IMR-90 (cell line): Measurements from ENCODE around the gene ZNF688. TPM values are rescaled to one million over a fixed set of nuclear protein-coding genes. Genes with fewer than 3 reads are reported as not detected.

Experiments used
- ATAC-seq: fragments of 200-7000 bp; cut with Tn5 transposase; 2 replicates; pipeline ENCODE4 v1.9.1; 2020; ENCODE audit warnings: low read depth, mild to moderate bottlenecking, moderate library complexity
- BruUV-seq: library from RNA; stranded (reverse); fragments of 400-500 nt; replicated peaks from 2 replicates; lab custom pipeline; 2021; lab: Mats Ljungman, UMichigan
- CTCF ChIA-PET: fragments of 300-600 bp; formaldehyde crosslinking; extraction: SDS; loops from one replicate; lab custom pipeline; 2021; ENCODE audit warnings: antibody characterized with exemption; lab: Yijun Ruan, JAX
- POLR2A ChIA-PET: fragments of 300-600 bp; sonication (Branson Sonifier 250); formaldehyde crosslinking; loops from one replicate; lab custom pipeline; 2022; ENCODE audit warnings: antibody characterized with exemption; ENCODE audit not compliant: unreplicated experiment; lab: Charles Lee
- DNase-seq: peaks from one replicate; pipeline ENCODE4 v3.0.0; 2013
- H2AFZ ChIP-seq: replicated peaks from 2 replicates; pipeline ENCODE3; 2013; ENCODE audit warnings: low read length, mild to moderate bottlenecking; ENCODE audit not compliant: poor library complexity
- H2AK5ac ChIP-seq: 2 replicates; pipeline ENCODE4 v1.6.1; 2013; ENCODE audit warnings: low read depth, low read length, inconsistent platforms
- H2AK9ac ChIP-seq: replicated peaks from 2 replicates; pipeline ENCODE3; 2013; ENCODE audit warnings: mild to moderate bottlenecking, low read depth, low read length, moderate library complexity; ENCODE audit not compliant: poor library complexity
- H2BK120ac ChIP-seq: 2 replicates; pipeline ENCODE4 v1.6.1; 2013; ENCODE audit warnings: low read depth, low read length, inconsistent platforms
- H2BK15ac ChIP-seq: 3 replicates; pipeline ENCODE4 v1.6.1; 2013; ENCODE audit warnings: low read depth, low read length, inconsistent platforms
- H2BK20ac ChIP-seq: 2 replicates; pipeline ENCODE4 v1.6.1; 2013; ENCODE audit warnings: low read depth, mild to moderate bottlenecking, inconsistent platforms, low read length, moderate library complexity
- H2BK5ac ChIP-seq: 2 replicates; pipeline ENCODE4 v1.6.1; 2013; ENCODE audit warnings: mild to moderate bottlenecking, low read depth, low read length, inconsistent platforms; ENCODE audit not compliant: poor library complexity, severe bottlenecking
- H3K14ac ChIP-seq: replicated peaks from 2 replicates; pipeline ENCODE4 v1.6.1; 2013; ENCODE audit warnings: low read depth, low read length, inconsistent platforms
- H3K18ac ChIP-seq: 2 replicates; pipeline ENCODE4 v1.6.1; 2013; ENCODE audit warnings: low read depth, low read length, control low read depth
- H3K23ac ChIP-seq: 2 replicates; pipeline ENCODE4 v1.6.1; 2013; ENCODE audit warnings: low read depth, low read length, inconsistent platforms
- H3K27ac ChIP-seq: 2 replicates; pipeline ENCODE4 v1.5.1; 2013; ENCODE audit warnings: mild to moderate bottlenecking, control low read depth, low read length; ENCODE audit not compliant: insufficient read depth
- H3K27me3 ChIP-seq: 2 replicates; pipeline ENCODE4 v1.6.1; 2013; ENCODE audit warnings: low read length; ENCODE audit not compliant: control insufficient read depth, insufficient read depth
- H3K36me3 ChIP-seq: 2 replicates; pipeline ENCODE4 v1.6.1; 2013; ENCODE audit warnings: low read length, mixed read lengths; ENCODE audit not compliant: control insufficient read depth, insufficient read depth
- H3K4ac ChIP-seq: 2 replicates; pipeline ENCODE4 v1.6.1; 2013; ENCODE audit warnings: low read depth, low read length, inconsistent platforms
- H3K4me1 ChIP-seq: 2 replicates; pipeline ENCODE4 v1.6.1; 2013; ENCODE audit warnings: low read length, mixed read lengths; ENCODE audit not compliant: control insufficient read depth, insufficient read depth
- H3K4me2 ChIP-seq: 2 replicates; pipeline ENCODE4 v1.6.1; 2013; ENCODE audit warnings: low read depth, mild to moderate bottlenecking, control low read depth, low read length, moderate library complexity
- H3K4me3 ChIP-seq: 2 replicates; pipeline ENCODE4 v1.5.1; 2013; ENCODE audit warnings: low read depth, mild to moderate bottlenecking, control low read depth, low read length, moderate library complexity; ENCODE audit not compliant: insufficient read depth
- H3K56ac ChIP-seq: 2 replicates; pipeline ENCODE4 v1.6.1; 2013; ENCODE audit warnings: low read length, inconsistent platforms; ENCODE audit not compliant: insufficient read depth; ENCODE audit errors: extremely low read depth
- H3K79me1 ChIP-seq, 2 experiments: 2 replicates each; pipeline ENCODE4 v1.6.1; 2013; ENCODE audit warnings: low read length in 2 of 2, inconsistent platforms in 1 of 2, low read depth in 1 of 2
- H3K9ac ChIP-seq: 2 replicates; pipeline ENCODE4 v1.6.1; 2013; ENCODE audit warnings: low read depth, low read length, control low read depth
- H3K9me1 ChIP-seq: 2 replicates; pipeline ENCODE4 v1.6.1; 2013; ENCODE audit warnings: low read length, inconsistent platforms; ENCODE audit not compliant: insufficient read depth
- H3K9me3 ChIP-seq: 2 replicates; pipeline ENCODE4 v1.6.1; 2013; ENCODE audit warnings: low read length; ENCODE audit not compliant: control insufficient read depth, insufficient read depth
- H4K20me1 ChIP-seq: 2 replicates; pipeline ENCODE4 v1.6.1; 2013; ENCODE audit warnings: low read length, inconsistent platforms; ENCODE audit not compliant: insufficient read depth
- H4K5ac ChIP-seq: 2 replicates; pipeline ENCODE4 v1.6.1; 2013; ENCODE audit warnings: mild to moderate bottlenecking, low read depth, low read length, control low read depth
- H4K8ac ChIP-seq, 2 experiments: 2 replicates each; pipeline ENCODE4 v1.6.1; 2013; ENCODE audit warnings: low read depth in 2 of 2, low read length in 2 of 2, control low read depth in 1 of 2, inconsistent platforms in 1 of 2
- H4K91ac ChIP-seq: 2 replicates; pipeline ENCODE4 v1.6.1; 2013; ENCODE audit warnings: low read depth, low read length, inconsistent platforms; ENCODE audit not compliant: insufficient read depth
- BHLHE40 ChIP-seq: fragments of 150-350 bp; IDR thresholded peaks from 2 replicates; pipeline ENCODE4 v1.6.1; 2016; ENCODE audit warnings: mild to moderate bottlenecking, low read depth, low read length
- CEBPB ChIP-seq: IDR thresholded peaks from 2 replicates; pipeline ENCODE4 v1.6.1; 2012; ENCODE audit warnings: low read depth, low read length, improper control_type of control experiment
- CHD1 ChIP-seq: IDR thresholded peaks from 2 replicates; pipeline ENCODE4 v1.6.1; 2012; ENCODE audit warnings: low read depth, low read length, improper control_type of control experiment
- CTCF ChIP-seq: conservative IDR thresholded peaks from 2 replicates; pipeline ENCODE4 v1.5.1; 2012; ENCODE audit warnings: mild to moderate bottlenecking, low read depth, low read length, improper control_type of control experiment
- ELK1 ChIP-seq: fragments of 150-350 bp; IDR thresholded peaks from 2 replicates; pipeline ENCODE4 v1.6.1; 2016; ENCODE audit warnings: low read depth, mild to moderate bottlenecking, low read length, moderate library complexity, borderline replicate concordance
- FOS ChIP-seq: fragments of 150-350 bp; IDR thresholded peaks from 2 replicates; pipeline ENCODE4 v1.6.1; 2016; ENCODE audit warnings: low read depth, low read length
- MAFK ChIP-seq: IDR thresholded peaks from 2 replicates; pipeline ENCODE4 v1.6.1; 2012; ENCODE audit warnings: low read depth, low read length, improper control_type of control experiment
- MAZ ChIP-seq: IDR thresholded peaks from 2 replicates; pipeline ENCODE4 v1.6.1; 2012; ENCODE audit warnings: low read depth, mild to moderate bottlenecking, low read length, improper control_type of control experiment, moderate library complexity, borderline replicate concordance
- MXI1 ChIP-seq: IDR thresholded peaks from 2 replicates; pipeline ENCODE4 v1.6.1; 2012; ENCODE audit warnings: low read depth, mild to moderate bottlenecking, low read length, moderate library complexity, borderline replicate concordance
- NFE2L2 ChIP-seq: fragments of 150-350 bp; IDR thresholded peaks from 2 replicates; pipeline ENCODE4 v1.6.1; 2016; ENCODE audit warnings: low read depth, mild to moderate bottlenecking, low read length
- POLR2A ChIP-seq: IDR thresholded peaks from 2 replicates; pipeline ENCODE4 v1.6.1; 2012; ENCODE audit warnings: mild to moderate bottlenecking, low read depth, low read length
- RAD21 ChIP-seq: IDR thresholded peaks from 2 replicates; pipeline ENCODE4 v1.6.1; 2012; ENCODE audit warnings: low read length, improper control_type of control experiment
- RCOR1 ChIP-seq: IDR thresholded peaks from 2 replicates; pipeline ENCODE4 v1.6.1; 2012; ENCODE audit warnings: mild to moderate bottlenecking, low read length, improper control_type of control experiment; ENCODE audit not compliant: insufficient replicate concordance
- RFX5 ChIP-seq: IDR thresholded peaks from 2 replicates; pipeline ENCODE4 v1.8.0; 2012; ENCODE audit warnings: low read depth, mild to moderate bottlenecking, low read length, moderate library complexity
- SMC3 ChIP-seq: fragments of 150-350 bp; IDR thresholded peaks from 2 replicates; pipeline ENCODE4 v1.6.1; 2016; ENCODE audit warnings: low read depth, mild to moderate bottlenecking, antibody characterized with exemption, low read length, moderate library complexity
- USF2 ChIP-seq: fragments of 150-350 bp; IDR thresholded peaks from 2 replicates; pipeline ENCODE4 v1.6.1; 2017; ENCODE audit warnings: mild to moderate bottlenecking, antibody characterized with exemption, low read length, low read depth
- WGBS, 2 experiments: methylation state at CpG; one replicate each; pipeline versions ENCODE4 v1.1.5 to v1.1.7; 2013; ENCODE audit warnings: missing lambda C conversion rate in 2 of 2; ENCODE audit not compliant: insufficient read length in 1 of 2; ENCODE audit errors: extremely low coverage in 2 of 2; 5-methylcytosine and 5-hydroxymethylcytosine counted together
- dilution Hi-C: fragments of 300-500 bp; cut with HindIII; formaldehyde crosslinking; loops from one replicate; pipeline ENCODE4 v1.14.3; 2018; ENCODE audit warnings: low sequenced_read_pairs; ENCODE audit not compliant: unreplicated experiment
- in situ Hi-C: fragments of 300-500 bp; cut with MboI; formaldehyde crosslinking; loops from 3 replicates; pipeline ENCODE4 v1.14.3; 2019; ENCODE audit warnings: low sequenced_read_pairs, inconsistent platforms, mixed read lengths
- intact Hi-C: fragments of 100-400 bp; cut with micrococcal nuclease; formaldehyde crosslinking; loops from 2 replicates; pipeline ENCODE4 v1.10.0; 2022
- polyA plus RNA-seq, 3 experiments: library from polyadenylated mRNA; depleted of rRNA; stranded (reverse); fragments of >200 nt; gene quantifications; 2 replicates each; pipeline ENCODE4 v1.2.3, GENCODE V29; 2012; ENCODE audit warnings: low replicate concordance in 1 of 3
- total RNA-seq: library from RNA; depleted of rRNA; stranded (reverse); fragments of >200 nt; gene quantifications from 2 replicates; pipeline ENCODE4 v1.2.3, GENCODE V29; 2012

The ZNF688 gene
- total and polyA plus RNA-seq, 2 of the 4 experiments (the other 2 are of a cell fraction) = 1.8 to 3.7 TPM

DNA sequence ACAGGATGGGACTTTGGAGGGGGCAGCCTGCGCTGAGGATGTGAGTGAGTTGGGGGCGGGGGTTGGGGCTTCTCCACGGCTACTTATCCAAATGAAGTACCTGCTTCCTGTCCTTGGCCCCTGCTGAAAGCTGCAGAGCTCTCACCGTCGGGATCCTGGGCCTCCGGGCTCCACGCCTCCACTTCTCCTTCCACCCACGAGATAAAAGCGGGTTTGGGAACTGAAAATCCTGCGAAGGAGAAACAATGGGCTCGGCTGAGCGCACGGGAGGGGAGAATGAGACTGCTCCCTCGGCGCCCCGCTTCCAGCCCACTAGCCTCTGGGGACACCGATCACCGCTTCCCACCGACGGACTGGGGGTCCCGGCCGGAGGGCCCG lies 13.5 kb upstream of the ZNF688 start:
- in situ Hi-C loops = no loop called here
- H3K27me3 ChIP-seq = no peaks in the 10 kb centered on the region
- peak overlapping the region; percentile 80 for H3K9ac ChIP-seq
- peak overlapping the region; percentile 77 for H3K23ac ChIP-seq
- no peaks in the 10 kb centered on the region for H3K9me3 ChIP-seq
- ChIA-PET POLR2A (no interaction called here), CTCF (interaction anchor here (0.8 kb wide), 1 partner anchor 13 kb away, joined by 3 read pairs; no protein-coding TSS in a partner anchor)
- no peak overlapping the region for H2BK15ac ChIP-seq
- dilution Hi-C loops = no loop called here
- H3K4ac ChIP-seq = peak overlapping the region; percentile 85
- H2BK20ac ChIP-seq = no peak overlapping the region
- intact Hi-C loops = loop anchor here (1.0 to 2.0 kb wide), 2 partner anchors 27 to 50 kb away; partner anchors contain the start of genes ZNF747 and ZNF764
- TF ChIP-seq RAD21 (no peak), MAZ (no peak), CTCF (no peak), MXI1 (no peak), FOS (no peak), SMC3 (no peak), CHD1 (no peak), RCOR1 (no peak), CEBPB (no peak), POLR2A (no peak), BHLHE40 (no peak), NFE2L2 (no peak), ELK1 (no peak), MAFK (no peak), USF2 (no peak), RFX5 (no peak)
- peak overlapping the region; percentile 18 for H4K5ac ChIP-seq
- peak overlapping the region; percentile 66 for H2BK5ac ChIP-seq
- DNase-seq = no peak
- H2AK5ac ChIP-seq = peak overlapping the region; percentile 87
- H3K4me1 ChIP-seq = peaks cover 3% of the 10 kb centered on the region; the same call in 1 of the 2 replicates
- H3K4me3 ChIP-seq = peak overlapping the region; percentile 58
- peak overlapping the region; percentile 28; the same call in 1 of the 2 replicates for H2BK120ac ChIP-seq
- H3K18ac ChIP-seq = peak overlapping the region; percentile 37; the same call in 1 of the 2 replicates
- H3K9me1 ChIP-seq = no peaks in the 10 kb centered on the region
- H3K56ac ChIP-seq = peak overlapping the region; percentile 72; the same call in 1 of the 2 replicates
- no peak for ATAC-seq
- H3K27ac ChIP-seq = peak overlapping the region; percentile 82
- H3K4me2 ChIP-seq = peak overlapping the region; percentile 96
- H3K79me1 ChIP-seq = peaks cover 18 to 51% of the 10 kb centered on the region in 2 experiments
- peak overlapping the region; percentile 50 for H4K91ac ChIP-seq
- H3K36me3 ChIP-seq = peaks cover 24% of the 10 kb centered on the region
- BruUV-seq = no TSS peak
- no peaks in the 10 kb centered on the region for H4K20me1 ChIP-seq
- H3K14ac ChIP-seq = peak overlapping the region; percentile 92
- H2AK9ac ChIP-seq = peak overlapping the region; percentile 97
- no CpG with 5 or more reads among the region's 23 CpGs for WGBS, 2 experiments
- peak overlapping the region; percentile 78 to 100 for H4K8ac ChIP-seq
- H2AFZ ChIP-seq = peak overlapping the region; percentile 99
